NB4 (cell line): ENCODE data around the gene STK32C.

Source experiments
- DNase-seq: peaks from one replicate; pipeline ENCODE4 v3.0.0; 2010; ENCODE audit warnings: low read depth
- H3K4me3 ChIP-seq: one replicate; pipeline ENCODE4 v1.5.1; 2011; ENCODE audit warnings: mild to moderate bottlenecking, low read depth, low read length, moderate library complexity
- MYC ChIP-seq: IDR thresholded peaks from 2 replicates; pipeline ENCODE4 v1.6.1; 2011; ENCODE audit warnings: low read depth, low read length
- POLR2A ChIP-seq: IDR thresholded peaks from 2 replicates; pipeline ENCODE4 v1.6.1; 2011; ENCODE audit warnings: mild to moderate bottlenecking; ENCODE audit not compliant: insufficient read length; ENCODE audit errors: extremely low read depth
- TF ChIP-seq, protein P1 (sequence below): IDR thresholded peaks from one replicate; pipeline ENCODE4 v1.5.1; 2012; ENCODE audit warnings: low read depth, low read length
- TF ChIP-seq, protein P2 (sequence below): IDR thresholded peaks from 2 replicates; pipeline ENCODE4 v1.6.1; 2011; ENCODE audit warnings: low read depth, low read length

The STK32C gene

DNA sequence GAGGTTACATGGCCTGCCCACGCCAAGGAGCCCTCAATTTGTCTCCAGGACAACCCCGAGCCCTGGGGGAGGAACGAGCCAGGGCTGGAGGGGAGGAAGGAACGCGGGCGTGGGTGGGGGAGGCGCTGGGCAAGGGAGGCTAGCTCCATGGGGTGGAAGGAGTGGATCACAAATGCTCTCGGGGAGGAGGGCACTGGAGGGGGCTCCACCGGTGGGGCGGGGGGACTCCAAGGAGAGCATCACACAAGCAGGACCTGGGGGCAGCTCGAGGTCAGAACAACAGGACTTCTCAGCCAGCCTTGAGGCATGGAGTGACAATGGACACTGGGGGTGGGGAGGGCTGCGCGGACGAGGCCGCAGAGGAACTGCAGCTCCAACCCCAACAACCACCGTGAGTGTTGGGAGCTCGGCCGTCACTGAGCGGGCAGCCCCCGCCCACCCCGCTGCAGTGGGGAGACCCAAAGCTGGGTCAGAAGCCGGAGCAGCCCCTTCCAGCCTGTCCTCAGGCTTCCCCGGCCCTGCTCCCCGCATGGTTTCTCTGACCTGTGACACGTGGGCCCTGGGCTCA lies 41.1 kb downstream of the STK32C start:
- no peak for DNase-seq
- TF ChIP-seq POLR2A (no peak), MYC (no peak)
- TF ChIP-seq, protein P1, sequence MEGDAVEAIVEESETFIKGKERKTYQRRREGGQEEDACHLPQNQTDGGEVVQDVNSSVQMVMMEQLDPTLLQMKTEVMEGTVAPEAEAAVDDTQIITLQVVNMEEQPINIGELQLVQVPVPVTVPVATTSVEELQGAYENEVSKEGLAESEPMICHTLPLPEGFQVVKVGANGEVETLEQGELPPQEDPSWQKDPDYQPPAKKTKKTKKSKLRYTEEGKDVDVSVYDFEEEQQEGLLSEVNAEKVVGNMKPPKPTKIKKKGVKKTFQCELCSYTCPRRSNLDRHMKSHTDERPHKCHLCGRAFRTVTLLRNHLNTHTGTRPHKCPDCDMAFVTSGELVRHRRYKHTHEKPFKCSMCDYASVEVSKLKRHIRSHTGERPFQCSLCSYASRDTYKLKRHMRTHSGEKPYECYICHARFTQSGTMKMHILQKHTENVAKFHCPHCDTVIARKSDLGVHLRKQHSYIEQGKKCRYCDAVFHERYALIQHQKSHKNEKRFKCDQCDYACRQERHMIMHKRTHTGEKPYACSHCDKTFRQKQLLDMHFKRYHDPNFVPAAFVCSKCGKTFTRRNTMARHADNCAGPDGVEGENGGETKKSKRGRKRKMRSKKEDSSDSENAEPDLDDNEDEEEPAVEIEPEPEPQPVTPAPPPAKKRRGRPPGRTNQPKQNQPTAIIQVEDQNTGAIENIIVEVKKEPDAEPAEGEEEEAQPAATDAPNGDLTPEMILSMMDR: no peak
- TF ChIP-seq, protein P2, sequence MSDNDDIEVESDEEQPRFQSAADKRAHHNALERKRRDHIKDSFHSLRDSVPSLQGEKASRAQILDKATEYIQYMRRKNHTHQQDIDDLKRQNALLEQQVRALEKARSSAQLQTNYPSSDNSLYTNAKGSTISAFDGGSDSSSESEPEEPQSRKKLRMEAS: no peak
- no peak overlapping the region for H3K4me3 ChIP-seq

DNA sequence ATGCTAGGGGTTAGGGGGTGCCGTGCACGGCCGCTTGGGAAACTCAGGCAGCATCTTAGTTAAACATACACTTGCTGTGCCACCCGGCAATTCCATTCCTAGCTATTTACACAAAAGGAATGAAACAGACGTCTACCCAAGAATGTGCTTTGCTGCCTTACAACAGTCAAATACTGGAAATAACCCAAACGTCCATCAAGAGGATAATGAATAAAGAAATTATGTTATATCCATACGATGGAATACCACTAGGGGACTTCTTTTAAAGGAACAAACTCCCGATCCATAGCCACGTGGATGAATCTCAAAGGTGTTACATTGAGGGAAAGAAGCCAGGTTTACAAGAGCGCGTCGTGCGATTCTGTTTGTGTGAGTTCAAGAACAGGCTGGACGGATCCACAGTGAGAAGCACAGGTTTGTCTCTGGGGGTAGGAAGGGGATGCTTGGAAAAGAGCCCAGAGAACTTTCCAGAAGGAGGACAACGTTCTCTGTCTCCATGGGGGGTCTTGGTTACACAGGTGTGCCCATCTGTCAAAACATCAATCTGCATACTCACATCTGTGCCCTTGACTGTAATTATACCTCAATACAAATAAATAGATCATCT lies 41.8 kb downstream of the STK32C start:
- TF ChIP-seq, protein P2: no peak
- TF ChIP-seq MYC: no peak
- no peak for TF ChIP-seq POLR2A
- TF ChIP-seq, protein P1: no peak
- H3K4me3 ChIP-seq: no peak overlapping the region
- DNase-seq: no peak

DNA sequence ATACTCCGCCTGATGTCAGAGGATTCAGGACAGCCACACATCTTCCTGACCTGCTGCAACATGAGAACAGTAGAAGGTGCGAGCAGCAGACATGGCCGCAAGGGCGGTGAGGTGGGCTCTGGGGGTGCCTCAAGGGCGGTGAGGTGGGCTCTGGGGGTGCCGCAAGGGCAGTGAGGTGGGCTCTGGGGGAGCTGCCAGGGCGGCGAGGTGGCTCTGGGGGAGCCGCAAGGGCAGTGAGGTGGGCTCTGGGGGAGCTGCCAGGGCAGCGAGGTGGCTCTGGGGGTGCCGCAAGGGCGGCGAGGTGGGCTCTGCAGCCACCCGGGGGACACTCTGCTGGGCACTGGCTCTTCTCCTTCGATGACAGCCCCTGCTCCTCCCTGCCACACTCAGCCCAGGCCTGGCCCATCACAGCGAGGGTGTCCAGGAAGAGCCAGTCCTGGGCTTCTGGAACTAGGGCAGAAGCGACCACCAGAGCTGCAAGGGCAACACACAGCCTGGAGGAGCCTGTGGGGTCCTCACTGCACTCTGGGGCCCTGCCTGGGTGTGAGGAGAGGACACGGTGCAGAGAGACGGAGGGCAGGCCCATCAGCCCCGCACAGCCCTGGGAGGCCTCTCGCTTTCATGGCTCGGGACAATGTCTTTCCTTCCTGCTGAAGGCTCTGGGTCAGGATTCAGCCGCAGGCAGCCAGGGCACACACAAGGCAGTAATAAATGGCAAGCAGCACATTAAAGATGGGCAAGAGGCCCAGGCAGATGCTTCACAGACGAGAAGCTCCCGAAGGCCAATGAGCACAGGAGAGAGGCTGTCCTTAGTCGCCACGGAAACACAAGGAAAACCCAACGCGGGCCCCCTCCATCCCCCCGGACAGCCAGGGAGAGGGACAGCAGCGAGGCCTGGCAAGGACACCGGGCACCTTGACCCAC lies 42.5 kb downstream of the STK32C start:
- TF ChIP-seq, protein P1: no peak
- TF ChIP-seq POLR2A: no peak
- TF ChIP-seq MYC: no peak
- TF ChIP-seq, protein P2: no peak
- no peak for DNase-seq
- H3K4me3 ChIP-seq: no peak overlapping the region

DNA sequence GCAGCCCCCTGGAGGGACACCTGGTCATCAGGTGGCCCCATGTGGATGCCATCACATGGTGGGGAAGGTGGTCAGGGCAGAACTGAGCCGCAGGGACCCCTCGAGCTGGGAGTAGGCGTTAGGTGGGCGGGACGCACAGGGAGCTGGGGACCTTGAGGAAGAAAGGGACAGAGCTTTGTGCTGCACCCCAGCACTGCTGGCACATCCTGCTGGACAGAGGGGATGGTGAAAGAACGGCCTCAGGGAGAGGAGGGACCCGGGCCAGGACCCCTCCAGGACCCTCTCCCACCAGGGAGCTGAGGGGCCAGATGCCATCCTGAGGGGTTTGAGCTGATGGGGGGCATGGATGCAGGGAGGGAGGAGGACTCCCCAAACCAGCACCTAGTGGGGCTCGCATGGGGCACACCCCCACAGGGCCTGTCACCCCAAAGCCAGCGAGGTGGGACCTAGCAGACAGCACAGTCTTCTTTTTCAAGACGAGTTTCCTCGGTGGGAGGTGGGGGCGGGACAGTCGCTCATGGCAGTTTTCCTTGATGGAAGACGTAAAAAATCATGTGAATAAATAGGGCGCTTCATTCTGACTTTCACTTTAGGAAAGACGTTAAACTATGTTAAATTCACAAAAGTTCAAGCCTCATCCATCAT lies 43.3 kb downstream of the STK32C start:
- no peak for TF ChIP-seq MYC
- TF ChIP-seq POLR2A: no peak
- TF ChIP-seq, protein P1: no peak
- TF ChIP-seq, protein P2: no peak
- DNase-seq: no peak
- H3K4me3 ChIP-seq: no peak overlapping the region

DNA sequence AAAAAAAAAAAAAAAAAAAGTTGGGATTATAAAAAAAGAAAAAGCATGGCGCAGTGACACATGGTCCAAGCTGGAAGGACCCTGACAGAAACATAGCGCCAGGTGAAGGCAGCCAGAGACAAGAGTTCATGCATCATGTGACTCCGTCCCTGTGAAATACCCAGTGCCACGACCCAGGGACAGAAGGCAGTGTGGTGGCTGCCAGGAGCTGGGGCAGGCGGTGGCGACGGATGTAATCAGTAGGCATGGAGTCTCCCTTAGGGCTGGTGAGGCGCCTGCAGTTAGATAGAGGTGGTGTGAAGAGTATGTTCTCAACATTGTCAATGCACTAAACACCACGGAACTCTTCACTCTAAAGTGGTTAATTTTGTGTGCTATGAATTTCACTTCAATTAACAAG lies 43.9 kb downstream of the STK32C start:
- no peak overlapping the region for H3K4me3 ChIP-seq
- DNase-seq: no peak
- TF ChIP-seq, protein P1: no peak
- no peak for TF ChIP-seq MYC
- TF ChIP-seq POLR2A: no peak
- TF ChIP-seq, protein P2: no peak
